SK-N-SH (cell line): Measurements from ENCODE around the gene LANCL3.

Experiments used
- CTCF ChIP-seq: fragments of 200-600 bp; sonication (generic); IDR thresholded peaks from 2 replicates; pipeline ENCODE4 v1.6.1; 2017; ENCODE audit warnings: antibody characterized with exemption, mild to moderate bottlenecking, moderate library complexity
- ELF1 ChIP-seq: IDR thresholded peaks from 2 replicates; pipeline ENCODE4 v1.4.0; 2012
- GABPA ChIP-seq: IDR thresholded peaks from 2 replicates; pipeline ENCODE4 v1.4.0; 2012; ENCODE audit warnings: low read depth, mild to moderate bottlenecking
- JUND ChIP-seq: IDR thresholded peaks from 2 replicates; pipeline ENCODE4 v1.4.0; 2012
- NFIC ChIP-seq: IDR thresholded peaks from 2 replicates; pipeline ENCODE4 v1.4.0; 2012; ENCODE audit warnings: borderline replicate concordance
- NRF1 ChIP-seq: IDR thresholded peaks from 2 replicates; pipeline ENCODE4 v1.6.1; 2012; ENCODE audit warnings: low read depth, mild to moderate bottlenecking, low read length
- POLR2AphosphoS5 ChIP-seq: IDR thresholded peaks from 2 replicates; pipeline ENCODE4 v1.6.1; 2012; ENCODE audit warnings: low read depth, low read length
- RAD21 ChIP-seq: IDR thresholded peaks from 2 replicates; pipeline ENCODE4 v1.6.1; 2012; ENCODE audit warnings: mild to moderate bottlenecking, low read length
- REST ChIP-seq: IDR thresholded peaks from 2 replicates; pipeline ENCODE4 v1.6.1; 2012; ENCODE audit warnings: mild to moderate bottlenecking, low read depth, low read length, moderate library complexity
- SIN3A ChIP-seq: IDR thresholded peaks from 2 replicates; pipeline ENCODE4 v1.6.1; 2012; ENCODE audit warnings: low read depth, mild to moderate bottlenecking, low read length, moderate library complexity, borderline replicate concordance
- SMC3 ChIP-seq: IDR thresholded peaks from 2 replicates; pipeline ENCODE4 v1.6.1; 2012; ENCODE audit warnings: low read depth, low read length, improper control_type of control experiment
- TAF1 ChIP-seq: IDR thresholded peaks from 2 replicates; pipeline ENCODE4 v1.6.1; 2012; ENCODE audit warnings: low read depth, mild to moderate bottlenecking, low read length, moderate library complexity, borderline replicate concordance
- ZBTB33 ChIP-seq: IDR thresholded peaks from 2 replicates; pipeline ENCODE4 v1.4.0; 2012; ENCODE audit warnings: low read depth, borderline replicate concordance

GRCh38 chrX:37651921-37652452 is 80.5 kb downstream of the LANCL3 start:
- TF ChIP-seq RAD21 = no peak
- no peak for TF ChIP-seq CTCF
- no peak for TF ChIP-seq SIN3A
- no peak for TF ChIP-seq JUND
- no peak for TF ChIP-seq ZBTB33
- TF ChIP-seq POLR2AphosphoS5 = no peak
- TF ChIP-seq ELF1 = no peak
- TF ChIP-seq TAF1 = no peak
- no peak for TF ChIP-seq GABPA
- no peak for TF ChIP-seq NFIC
- TF ChIP-seq SMC3 = no peak
- TF ChIP-seq REST = no peak
- TF ChIP-seq NRF1 = no peak
